ENCODE measurements around the gene POLL. TPM values are rescaled to one million over a fixed set of nuclear protein-coding genes. Genes with fewer than 3 reads are reported as not detected.

POLL gene
- total RNA-seq, 4 donors from 2014 or later: 21.6 to 28.8 (median 24.4) TPM

DNA sequence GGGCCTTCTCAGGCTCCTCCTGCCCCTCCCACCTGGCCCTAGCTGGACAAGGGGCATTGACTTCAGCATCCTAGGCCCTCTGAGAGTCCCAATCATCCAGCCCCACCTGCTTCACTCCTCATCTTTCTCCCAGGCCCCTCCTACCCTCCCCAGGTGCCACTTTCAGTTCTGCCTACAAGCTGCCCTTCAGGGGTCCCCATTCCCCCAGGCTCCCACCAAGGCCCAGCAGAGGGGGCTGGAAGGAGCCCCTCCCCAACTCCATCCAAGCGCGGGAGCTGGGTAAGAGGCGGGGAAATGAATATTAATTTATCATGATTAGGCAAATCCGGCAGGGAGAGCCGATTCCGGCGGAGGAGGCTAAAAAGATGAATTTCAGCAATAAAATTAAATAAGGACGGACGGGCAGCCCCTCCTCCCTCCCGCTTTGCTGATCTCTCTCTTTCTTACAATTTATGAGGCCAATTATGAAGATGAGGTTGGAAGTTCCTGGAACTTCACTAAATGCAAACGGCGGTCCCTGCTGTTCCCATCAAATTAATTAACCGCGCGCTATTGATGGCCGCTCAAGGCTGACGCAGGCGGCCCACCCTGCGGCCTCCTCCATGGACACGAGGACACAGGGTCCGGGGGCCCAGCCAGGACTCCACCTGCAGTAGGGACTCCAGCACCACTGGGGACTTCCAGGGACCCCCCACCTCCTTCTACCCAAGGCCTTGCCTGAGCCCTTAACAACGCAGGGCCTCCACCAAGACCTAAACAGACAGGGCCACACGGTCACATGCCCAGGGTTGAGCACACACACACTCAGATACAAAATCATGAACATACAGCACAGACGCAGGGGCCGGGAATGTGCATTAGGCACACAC is 13.9 kb downstream of the POLL start:
- peaks cover 0 to 14% (median 0%) of the 10 kb centered on the region in 3 donors for H3K9me3 ChIP-seq
- no peak for TF ChIP-seq POLR2AphosphoS5 (IDR thresholded peaks at IDR 0.05)
- TF ChIP-seq EP300 (IDR thresholded peaks at IDR 0.05): no peak
- no peak for TF ChIP-seq CTCF (IDR thresholded peaks at IDR 0.05)
- no peak for TF ChIP-seq POLR2A (IDR thresholded peaks at IDR 0.05)
- ATAC-seq: no peak
- peaks cover 0 to 26% of the 10 kb centered on the region in 2 donors for H3K36me3 ChIP-seq
- H3K4me1 ChIP-seq: peaks cover 0 to 20% (median 15%) of the 10 kb centered on the region in 3 donors
- H3K27me3 ChIP-seq: peaks cover 10% of the 10 kb centered on the region
- no peak overlapping the region for H3K4me3 ChIP-seq
- H3K27ac ChIP-seq: no peak overlapping the region
- 70 to 86% methylated on average over 8 to 12 of the region's 25 CpGs for WGBS, 2 donors (ENCODE audit: low coverage in 1 of 2)

DNA sequence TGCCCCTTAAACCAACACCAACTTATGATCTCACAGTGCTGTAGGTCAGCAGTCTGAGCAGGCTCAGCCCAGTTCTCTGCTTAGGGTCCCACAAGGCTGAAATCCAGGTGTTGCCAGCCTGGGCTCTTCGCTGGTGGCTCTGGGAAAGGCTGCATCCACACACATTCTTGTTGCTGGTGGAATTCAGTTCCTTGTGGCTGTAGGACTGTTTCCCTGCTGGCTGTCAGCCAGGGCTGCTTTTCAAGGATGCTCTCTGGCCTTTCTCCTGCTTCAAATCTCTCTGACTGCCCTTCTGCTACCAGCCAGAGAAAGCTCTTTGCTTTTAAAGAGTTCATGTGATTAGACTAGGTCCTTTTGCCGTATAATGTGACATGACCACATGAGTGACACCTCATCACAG is 15.3 kb downstream of the POLL start:
- ATAC-seq: no peak
- H3K27me3 ChIP-seq: peaks cover 24% of the 10 kb centered on the region
- WGBS, 2 donors (ENCODE audit: low coverage in 1 of 2): 75% methylated on average over 1 of the region's 2 CpGs; no CpG with 5 or more reads in 1 of the 2 donors

DNA sequence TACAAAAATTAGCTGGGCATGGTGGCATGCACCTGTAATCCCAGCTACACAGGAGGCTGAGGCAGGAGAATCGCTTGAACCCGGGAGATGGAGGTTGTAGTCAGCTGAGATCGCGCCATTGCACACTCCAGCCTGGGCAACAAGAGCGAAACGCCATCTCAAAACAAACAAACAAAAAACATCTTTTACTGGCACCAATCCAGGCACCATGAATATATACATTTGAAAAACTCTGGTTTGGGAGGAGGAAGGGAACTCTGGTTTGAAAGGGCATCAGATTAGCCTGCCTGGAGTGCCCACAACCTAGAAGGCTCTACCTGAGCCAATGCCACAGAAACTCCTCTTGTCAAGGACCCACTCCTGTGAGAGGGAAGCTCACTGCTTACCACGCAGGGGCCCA is 15.9 kb downstream of the POLL start:
- H3K27me3 ChIP-seq: peaks cover 30% of the 10 kb centered on the region
- ATAC-seq: no peak
- H3K4me3 ChIP-seq: no peak overlapping the region
- peaks cover 0 to 14% (median 0%) of the 10 kb centered on the region in 3 donors for H3K9me3 ChIP-seq
- peaks cover 0 to 6% of the 10 kb centered on the region in 2 donors for H3K36me3 ChIP-seq
- TF ChIP-seq EP300 (IDR thresholded peaks at IDR 0.05): no peak
- no peak for TF ChIP-seq POLR2A (IDR thresholded peaks at IDR 0.05)
- no peak for TF ChIP-seq CTCF (IDR thresholded peaks at IDR 0.05)
- TF ChIP-seq POLR2AphosphoS5 (IDR thresholded peaks at IDR 0.05): no peak
- H3K4me1 ChIP-seq: peaks cover 0 to 20% (median 15%) of the 10 kb centered on the region in 3 donors
- WGBS, 2 donors (ENCODE audit: low coverage in 1 of 2): 80 to 92% methylated on average over 1 to 6 of the region's 7 CpGs
- no peak overlapping the region for H3K27ac ChIP-seq

More for the DNA sequence above, 15.3 kb downstream of the POLL start:
- Histone ChIP-seq H3K4me1 (peaks cover 0 to 20% (median 15%) of the 10 kb centered on the region in 3 donors), H3K4me3 (no peak overlapping the region), H3K27ac (no peak overlapping the region), H3K9me3 (peaks cover 0 to 14% (median 0%) of the 10 kb centered on the region in 3 donors), H3K36me3 (peaks cover 0 to 12% of the 10 kb centered on the region in 2 donors)
- TF ChIP-seq CTCF (IDR thresholded peaks at IDR 0.05) (no peak), POLR2AphosphoS5 (IDR thresholded peaks at IDR 0.05) (no peak), POLR2A (IDR thresholded peaks at IDR 0.05) (no peak), EP300 (IDR thresholded peaks at IDR 0.05) (no peak)

DNA sequence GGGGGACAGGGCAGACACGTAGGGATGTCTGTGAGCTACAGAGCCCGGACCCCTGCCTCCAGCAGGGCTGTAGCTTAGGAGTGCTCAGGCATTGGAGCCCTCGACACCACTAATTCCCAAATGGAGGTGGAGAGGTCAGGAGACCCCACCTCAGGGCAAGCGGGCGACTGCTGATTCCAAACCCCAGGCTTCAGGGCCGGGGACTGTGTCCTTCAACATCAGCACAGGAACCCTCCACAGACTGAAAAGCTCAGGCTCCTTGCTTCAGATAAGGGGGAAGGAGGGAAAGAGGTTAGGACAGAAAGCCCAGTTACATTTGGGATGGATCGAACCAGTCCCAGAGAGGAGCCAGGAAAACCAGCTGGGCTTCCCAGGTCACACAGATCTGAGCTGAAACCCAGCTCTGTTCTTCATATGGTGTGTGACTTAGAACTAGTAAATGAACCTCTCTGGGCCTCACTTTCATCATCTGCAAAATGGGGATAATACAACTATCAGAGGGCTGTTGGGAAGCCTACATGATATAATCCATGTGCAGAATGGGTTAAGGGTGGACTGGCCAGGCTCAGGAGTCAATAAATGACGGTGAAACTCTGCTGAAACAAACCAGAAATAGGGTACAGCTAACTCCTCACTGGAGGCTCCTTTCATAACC is 16.7 kb downstream of the POLL start:
- 54 to 62% methylated on average over 2 to 4 of the region's 8 CpGs for WGBS, 2 donors (ENCODE audit: low coverage in 1 of 2)
- no peak overlapping the region for H3K4me3 ChIP-seq
- H3K36me3 ChIP-seq: no peaks in the 10 kb centered on the region
- no peak for ATAC-seq
- peaks cover 38% of the 10 kb centered on the region for H3K27me3 ChIP-seq
- H3K9me3 ChIP-seq: peaks cover 0 to 14% (median 0%) of the 10 kb centered on the region in 3 donors
- H3K4me1 ChIP-seq: peaks cover 0 to 25% (median 19%) of the 10 kb centered on the region in 3 donors
- no peak overlapping the region for H3K27ac ChIP-seq
- TF ChIP-seq POLR2AphosphoS5 (IDR thresholded peaks at IDR 0.05) (no peak), POLR2A (IDR thresholded peaks at IDR 0.05) (no peak), EP300 (IDR thresholded peaks at IDR 0.05) (no peak), CTCF (IDR thresholded peaks at IDR 0.05) (no peak)
